OCI-LY7 (cell line): ENCODE data around the gene RIMBP2. TPM values are rescaled to one million over a fixed set of nuclear protein-coding genes. Genes with fewer than 3 reads are reported as not detected.

ENCODE experiments used
- BruUV-seq: library from RNA; stranded (reverse); fragments of 400-500 nt; replicated peaks from 2 replicates; lab custom pipeline; 2021; lab: Mats Ljungman, UMichigan
- CTCF ChIA-PET: fragments of 300-600 bp; sonication (Branson Sonifier 250); formaldehyde crosslinking; loops from one replicate; lab custom pipeline; 2022; ENCODE audit warnings: antibody characterized with exemption; ENCODE audit not compliant: unreplicated experiment; lab: Charles Lee
- POLR2A ChIA-PET: fragments of 300-600 bp; sonication (Branson Sonifier 250); formaldehyde crosslinking; loops from one replicate; lab custom pipeline; 2022; ENCODE audit warnings: antibody characterized with exemption; lab: Charles Lee
- DNase-seq: peaks from one replicate; pipeline ENCODE4 v3.0.0-alpha.2; 2015; ENCODE audit warnings: low spot score
- H2AFZ ChIP-seq: fragments of 200-600 bp; sonication (generic), shearing (Covaris generic); 2 replicates; pipeline ENCODE4 v1.6.1; 2014; ENCODE audit warnings: mild to moderate bottlenecking, antibody characterized with exemption, low read length, moderate library complexity
- H3K27ac ChIP-seq: fragments of 200-600 bp; sonication (generic); 2 replicates; pipeline ENCODE4 v1.5.1; 2014; ENCODE audit warnings: mixed run types, low read depth, mild to moderate bottlenecking, moderate library complexity, low read length, inconsistent platforms; ENCODE audit not compliant: poor library complexity, severe bottlenecking
- H3K36me3 ChIP-seq: fragments of 200-600 bp; sonication (generic); 2 replicates; pipeline ENCODE4 v1.6.1; 2014; ENCODE audit warnings: mild to moderate bottlenecking, antibody characterized with exemption, low read length, moderate library complexity, mixed read lengths; ENCODE audit not compliant: insufficient read depth
- H3K4me1 ChIP-seq: fragments of 200-600 bp; sonication (generic); 2 replicates; pipeline ENCODE4 v1.5.1; 2014; ENCODE audit warnings: mild to moderate bottlenecking, low read length; ENCODE audit not compliant: insufficient read depth, poor library complexity, severe bottlenecking
- H3K4me2 ChIP-seq: fragments of 200-600 bp; sonication (generic); 2 replicates; pipeline ENCODE4 v1.6.1; 2014; ENCODE audit warnings: mild to moderate bottlenecking, low read length
- H3K4me3 ChIP-seq: fragments of 200-600 bp; sonication (generic); 2 replicates; pipeline ENCODE4 v1.5.1; 2014; ENCODE audit warnings: mild to moderate bottlenecking, low read depth, low read length; ENCODE audit not compliant: poor library complexity, severe bottlenecking
- H3K79me2 ChIP-seq: fragments of 200-600 bp; sonication (generic); 2 replicates; pipeline ENCODE4 v1.6.1; 2016; ENCODE audit warnings: low read depth, mild to moderate bottlenecking, low read length, moderate library complexity, mixed read lengths; ENCODE audit not compliant: insufficient read depth
- H3K9me2 ChIP-seq: fragments of 200-600 bp; sonication (generic); 2 replicates; pipeline ENCODE4 v1.6.1; 2016; ENCODE audit warnings: mild to moderate bottlenecking, low read length, mixed read lengths; ENCODE audit not compliant: insufficient read depth
- H3K9me3 ChIP-seq: fragments of 200-600 bp; sonication (generic); 2 replicates; pipeline ENCODE4 v1.6.1; 2014; ENCODE audit warnings: mild to moderate bottlenecking, mixed run types, low read length, mixed read lengths
- H4K20me1 ChIP-seq: fragments of 200-600 bp; sonication (generic); 2 replicates; pipeline ENCODE4 v1.6.1; 2014; ENCODE audit warnings: mild to moderate bottlenecking, antibody characterized with exemption, low read length, moderate library complexity, mixed read lengths; ENCODE audit not compliant: insufficient read depth
- CTCF ChIP-seq: fragments of 200-600 bp; sonication (generic); conservative IDR thresholded peaks from 2 replicates; pipeline ENCODE4 v1.5.1; 2014; ENCODE audit warnings: mild to moderate bottlenecking, antibody characterized with exemption, low read length, moderate library complexity, mixed read lengths
- EZH2phosphoT487 ChIP-seq: fragments of 200-600 bp; sonication (generic); IDR thresholded peaks from 2 replicates; pipeline ENCODE4 v1.6.1; 2018; ENCODE audit warnings: low read depth, borderline replicate concordance, mild to moderate bottlenecking, mixed run types, antibody characterized with exemption, low read length, moderate library complexity, mixed read lengths
- intact Hi-C: fragments of 100-400 bp; cut with micrococcal nuclease; formaldehyde crosslinking; loops from one replicate; pipeline ENCODE4 v1.10.0; 2022; ENCODE audit not compliant: unreplicated experiment
- total RNA-seq, 2 experiments: library from RNA; depleted of rRNA in 1 of 2; stranded (reverse); fragments of >200 nt in 1 of 2; shearing (Covaris generic) in 1 of 2; gene quantifications; 2 replicates each; pipeline ENCODE4 v1.2.3, GENCODE V29; 2014 to 2022

RIMBP2 gene
- total RNA-seq, 2 experiments from 2014 or later = not detected

GRCh38 chr12:130473266-130473665 is 242.8 kb downstream of the RIMBP2 start:
- no TSS peak for BruUV-seq
- no peak overlapping the region for H2AFZ ChIP-seq
- no peak overlapping the region for H3K27ac ChIP-seq
- no peak for DNase-seq
- POLR2A ChIA-PET = no interaction called here
- no peaks in the 10 kb centered on the region for H3K36me3 ChIP-seq
- no peaks in the 10 kb centered on the region for H3K4me1 ChIP-seq
- H3K9me2 ChIP-seq = no peaks in the 10 kb centered on the region
- H3K4me3 ChIP-seq = no peak overlapping the region
- no peak overlapping the region for H3K4me2 ChIP-seq
- H3K79me2 ChIP-seq = no peaks in the 10 kb centered on the region
- TF ChIP-seq CTCF (no peak), EZH2phosphoT487 (no peak)
- CTCF ChIA-PET = no interaction called here
- intact Hi-C loops = no loop called here
- H3K9me3 ChIP-seq = no peaks in the 10 kb centered on the region
- H4K20me1 ChIP-seq = no peaks in the 10 kb centered on the region

GRCh38 chr12:130470969-130471368 is 245.1 kb downstream of the RIMBP2 start:
- H3K36me3 ChIP-seq = no peaks in the 10 kb centered on the region
- no peaks in the 10 kb centered on the region for H3K4me1 ChIP-seq
- H2AFZ ChIP-seq = no peak overlapping the region
- POLR2A ChIA-PET = no interaction called here
- no peaks in the 10 kb centered on the region for H4K20me1 ChIP-seq
- TF ChIP-seq EZH2phosphoT487 (no peak), CTCF (no peak)
- H3K79me2 ChIP-seq = no peaks in the 10 kb centered on the region
- H3K4me3 ChIP-seq = no peak overlapping the region
- H3K9me3 ChIP-seq = no peaks in the 10 kb centered on the region
- H3K9me2 ChIP-seq = no peaks in the 10 kb centered on the region
- H3K4me2 ChIP-seq = no peak overlapping the region
- intact Hi-C loops = no loop called here
- no peak for DNase-seq
- no TSS peak for BruUV-seq
- CTCF ChIA-PET = interaction anchor here (0.6 kb wide), 1 partner anchor 376 kb away, joined by 3 read pairs; no protein-coding TSS in a partner anchor
- H3K27ac ChIP-seq = no peak overlapping the region

GRCh38 chr12:130469552-130469951 is 246.5 kb downstream of the RIMBP2 start:
- Histone ChIP-seq H3K4me1 (no peaks in the 10 kb centered on the region), H3K9me2 (no peaks in the 10 kb centered on the region), H3K4me2 (no peak overlapping the region), H3K36me3 (no peaks in the 10 kb centered on the region), H3K4me3 (no peak overlapping the region), H2AFZ (no peak overlapping the region), H4K20me1 (no peaks in the 10 kb centered on the region), H3K27ac (no peak overlapping the region), H3K79me2 (no peaks in the 10 kb centered on the region), H3K9me3 (no peaks in the 10 kb centered on the region)
- DNase-seq = no peak
- intact Hi-C loops = loop anchor here (10.0 kb wide), 1 partner anchor 275 kb away; no protein-coding TSS in a partner anchor
- ChIA-PET CTCF (no interaction called here), POLR2A (no interaction called here)
- no TSS peak for BruUV-seq
- no peak for TF ChIP-seq EZH2phosphoT487
